Ectodermal cell (in vitro differentiated cells): Measurements from ENCODE around the gene TNS4.

ENCODE experiments used
- H3K27ac ChIP-seq: 2 replicates; pipeline ENCODE4 v1.7.0; 2013; ENCODE audit warnings: mild to moderate bottlenecking, low read depth, low read length; ENCODE audit not compliant: insufficient read depth, poor library complexity, severe bottlenecking
- H3K27me3 ChIP-seq: 2 replicates; pipeline ENCODE4 v1.7.0; 2013; ENCODE audit warnings: mild to moderate bottlenecking, low read length; ENCODE audit not compliant: insufficient read depth, control insufficient read depth, poor library complexity, severe bottlenecking
- H3K36me3 ChIP-seq: one replicate; pipeline ENCODE4 v1.7.0; 2013; ENCODE audit warnings: low read length; ENCODE audit not compliant: control insufficient read depth, insufficient read depth
- H3K4me1 ChIP-seq: one replicate; pipeline ENCODE4 v1.7.0; 2013; ENCODE audit warnings: low read length; ENCODE audit not compliant: control insufficient read depth, insufficient read depth
- H3K4me3 ChIP-seq: 2 replicates; pipeline ENCODE4 v1.7.0; 2013; ENCODE audit warnings: low read depth, low read length, control low read depth; ENCODE audit not compliant: insufficient read depth
- H3K9me3 ChIP-seq: 2 replicates; pipeline ENCODE4 v1.7.0; 2013; ENCODE audit warnings: mild to moderate bottlenecking, low read length, moderate library complexity; ENCODE audit not compliant: control insufficient read depth
- WGBS, 2 experiments: methylation state at CpG; one replicate each; pipeline ENCODE4 v1.1.7; 2013; ENCODE audit warnings: missing lambda C conversion rate in 2 of 2; 5-methylcytosine and 5-hydroxymethylcytosine counted together

Gene TNS4

DNA sequence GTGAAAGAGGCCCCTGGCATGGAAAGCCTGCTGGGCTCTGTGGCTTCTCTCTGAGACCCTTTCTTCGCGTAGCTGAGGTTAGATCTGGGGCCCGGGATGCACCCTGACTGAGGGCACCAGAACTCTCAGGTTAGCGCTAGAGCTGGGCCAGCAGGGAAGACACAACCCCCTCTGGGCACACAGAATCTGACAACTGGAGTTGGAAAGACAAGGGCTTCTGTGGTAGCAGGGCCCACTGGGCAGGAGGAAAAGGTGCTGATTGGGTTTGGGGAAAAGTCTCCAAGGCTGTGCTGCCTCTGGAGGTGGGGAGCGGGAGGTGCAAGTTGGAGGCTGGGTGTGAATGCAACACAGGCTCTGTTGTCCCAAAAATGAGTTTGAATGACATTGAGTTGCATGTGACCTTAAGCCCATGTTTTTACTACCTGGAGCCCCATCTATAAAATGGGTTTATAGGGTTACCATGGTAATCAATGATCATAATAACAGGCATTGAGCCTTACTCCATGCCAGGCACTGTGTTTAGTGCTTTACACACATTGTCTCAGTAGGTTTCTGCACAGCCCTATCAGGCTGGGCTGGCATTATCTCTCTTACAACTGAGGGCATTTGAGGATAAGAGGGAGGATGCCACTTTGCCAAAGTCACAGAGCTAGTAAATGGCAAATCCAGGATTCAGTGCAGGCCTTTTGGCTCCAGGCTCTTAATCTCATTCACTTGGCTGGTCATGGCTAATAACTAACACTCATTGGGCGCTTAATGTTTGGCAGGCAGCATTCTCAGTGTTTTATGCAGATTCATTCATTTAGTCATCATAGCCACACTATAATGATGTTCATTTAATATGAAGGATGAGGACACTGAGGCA lies 67.6 kb downstream of the TNS4 start:
- no peaks in the 10 kb centered on the region for H3K27me3 ChIP-seq
- 55 to 57% methylated on average over 6 of the region's 6 CpGs for WGBS, 2 experiments
- H3K36me3 ChIP-seq = no peaks in the 10 kb centered on the region
- no peak overlapping the region for H3K4me3 ChIP-seq
- no peaks in the 10 kb centered on the region for H3K4me1 ChIP-seq
- H3K27ac ChIP-seq = no peak overlapping the region
- no peaks in the 10 kb centered on the region for H3K9me3 ChIP-seq

GRCh38 chr17:40432864-40433528 lies 68.4 kb downstream of the TNS4 start:
- H3K9me3 ChIP-seq = no peaks in the 10 kb centered on the region
- no peaks in the 10 kb centered on the region for H3K27me3 ChIP-seq
- no peaks in the 10 kb centered on the region for H3K36me3 ChIP-seq
- H3K27ac ChIP-seq = no peak overlapping the region
- 66 to 70% methylated on average over 2 of the region's 2 CpGs for WGBS, 2 experiments
- no peak overlapping the region for H3K4me3 ChIP-seq
- no peaks in the 10 kb centered on the region for H3K4me1 ChIP-seq

- H3K9me3 ChIP-seq = no peaks in the 10 kb centered on the region
Measured at GRCh38 chr17:40431231-40431602, 70.2 kb downstream of the TNS4 start.

GRCh38 chr17:40430272-40431230 lies 70.9 kb downstream of the TNS4 start:
- H3K4me1 ChIP-seq = no peaks in the 10 kb centered on the region

More at GRCh38 chr17:40431231-40431602, 70.2 kb downstream of the TNS4 start:
- Histone ChIP-seq H3K4me1 (no peaks in the 10 kb centered on the region), H3K36me3 (no peaks in the 10 kb centered on the region), H3K27me3 (no peaks in the 10 kb centered on the region), H3K27ac (no peak overlapping the region), H3K4me3 (no peak overlapping the region)
- 87 to 94% methylated on average over 3 of the region's 3 CpGs for WGBS, 2 experiments

DNA sequence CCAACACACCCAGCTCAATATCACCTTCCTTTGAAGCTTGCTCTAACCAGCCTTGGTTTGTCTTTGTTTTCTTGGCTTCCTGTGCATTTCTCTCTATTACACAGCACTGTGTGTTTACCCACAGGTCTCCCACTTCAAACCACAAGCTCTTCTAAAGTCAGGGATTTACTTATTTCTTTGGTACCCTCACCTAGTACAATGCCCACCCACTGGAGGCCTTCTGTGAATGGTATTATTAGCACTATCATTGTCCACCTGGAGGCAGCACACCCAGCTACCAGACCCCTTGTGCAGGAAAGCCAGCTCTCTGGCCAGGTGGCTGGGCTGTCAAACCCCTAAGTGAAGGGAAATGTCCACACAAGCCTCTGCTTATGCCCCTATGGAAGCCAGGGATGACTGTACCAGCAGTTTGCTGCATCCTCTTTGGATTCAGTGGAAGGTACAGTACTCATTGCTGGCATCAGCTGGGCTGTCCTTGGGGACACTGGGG lies 74.4 kb downstream of the TNS4 start:
- Histone ChIP-seq H3K4me1 (peaks cover 7% of the 10 kb centered on the region), H3K9me3 (no peaks in the 10 kb centered on the region), H3K4me3 (no peak overlapping the region), H3K27me3 (no peaks in the 10 kb centered on the region), H3K36me3 (no peaks in the 10 kb centered on the region), H3K27ac (no peak overlapping the region)

More at GRCh38 chr17:40430272-40431230, 70.9 kb downstream of the TNS4 start:
- no peaks in the 10 kb centered on the region for H3K9me3 ChIP-seq
- no peaks in the 10 kb centered on the region for H3K36me3 ChIP-seq
- no peak overlapping the region for H3K4me3 ChIP-seq
- no peaks in the 10 kb centered on the region for H3K27me3 ChIP-seq
- 88 to 94% methylated on average over 10 of the region's 10 CpGs for WGBS, 2 experiments
- no peak overlapping the region for H3K27ac ChIP-seq
